Ovary (tissue), 9 donors: Measurements from ENCODE around the gene GSN. TPM values are rescaled to one million over a fixed set of nuclear protein-coding genes. Genes with fewer than 3 reads are reported as not detected.

Experiments used
- DNase-seq, 5 donors: peaks; one replicate each; pipeline ENCODE4 v3.0.0-alpha.2; 2019 to 2020
- H3K27ac ChIP-seq, 2 donors: fragments of 200-600 bp; one replicate each; pipeline versions ENCODE4 v1.5.1 to v1.8.0; 2019 to 2022
- H3K27me3 ChIP-seq: fragments of 200-600 bp; one replicate; pipeline ENCODE4 v1.8.0; 2022
- H3K36me3 ChIP-seq: fragments of 200-600 bp; sonication (generic); one replicate; pipeline ENCODE4 v1.5.1; 2019
- H3K4me1 ChIP-seq: one replicate; pipeline ENCODE4 v1.8.1; 2013; ENCODE audit warnings: mild to moderate bottlenecking, moderate library complexity; ENCODE audit not compliant: insufficient read depth
- H3K4me3 ChIP-seq: fragments of 200-600 bp; sonication (generic); one replicate; pipeline ENCODE4 v1.5.1; 2017
- H3K9me3 ChIP-seq, 2 donors: fragments of 200-600 bp in 1 of 2; sonication (generic) in 1 of 2; one replicate each; pipeline versions ENCODE4 v1.5.1 to v1.8.1; 2013 to 2019; ENCODE audit warnings: mild to moderate bottlenecking in 1 of 2, moderate library complexity in 1 of 2
- EP300 ChIP-seq: sonication (generic); formaldehyde crosslinking; IDR thresholded peaks from one replicate; pipeline ENCODE4 v1.6.1; 2017; ENCODE audit warnings: antibody characterized with exemption
- POLR2A ChIP-seq: fragments of 450-650 bp; IDR thresholded peaks from one replicate; pipeline ENCODE4 v1.6.1; 2017; ENCODE audit warnings: antibody characterized with exemption, mild to moderate bottlenecking, moderate library complexity
- whole genome bisulfite sequencing, 3 donors: extraction: QIAGEN DNeasy Blood & Tissue Kit in 1 of 3; methylation state at CpG; one replicate each; pipeline versions ENCODE4 v1.1.5 to v1.1.7; 2013 to 2017; 5-methylcytosine and 5-hydroxymethylcytosine counted together
- intact Hi-C, 4 donors: fragments of 100-400 bp; cut with DNase I; formaldehyde crosslinking; loops; one replicate each; pipeline versions ENCODE4 v1.11.0 to v1.15.1; 2022 to 2023
- polyA plus RNA-seq, 2 donors: library from polyadenylated mRNA; stranded (reverse); fragments of 200-250 nt in 1 of 2; fragments of 350-450 nt in 1 of 2; fragmentation: Illumina TruSeq in 1 of 2; extraction: RNeasy Lipid Tissue Mini Kit (QIAGEN cat#74804) in 1 of 2; gene quantifications; one replicate each; pipeline ENCODE4 v1.2.3, GENCODE V29; 2013 to 2014
- total RNA-seq, 7 donors: library from RNA; depleted of rRNA in 2 of 7; stranded (reverse); fragments of >200 nt in 2 of 7; fragmentation: NEBNext Ultra II Directional in 3 of 7; extraction: Animal tissue kit (Norgen Biotek cat#: 25700) in 3 of 7; gene quantifications; one replicate each; pipeline versions ENCODE4 v1.1.0 to v1.2.4, GENCODE V29; 2016 to 2023
- TF ChIP-seq, protein P1 (sequence below), 3 donors: fragments of 450-650 bp in 2 of 3; fragments of 200-600 bp in 1 of 3; IDR thresholded peaks; one replicate each; pipeline versions ENCODE4 v1.5.1 to v1.8.0; 2016 to 2022; ENCODE audit warnings: antibody characterized with exemption in 3 of 3, mild to moderate bottlenecking in 1 of 3
- donor health status: DM: no; HTN: no; CAD: no; lungs with moderate emphysema.
- donor health status: DM: no; HTN: no; CAD: no.
- donor health status: Bipolar disorder and iron deficiency.
- donor health status: DM: yes; HTN: yes; CAD: no.
- donor health status: DM: no; HTN: no; CAD: no.
- donor health status: DM: yes; HTN: yes; CAD: no.

Gene GSN
- total and polyA plus RNA-seq, 9 donors = 188 to 706 (median 370) TPM

DNA sequence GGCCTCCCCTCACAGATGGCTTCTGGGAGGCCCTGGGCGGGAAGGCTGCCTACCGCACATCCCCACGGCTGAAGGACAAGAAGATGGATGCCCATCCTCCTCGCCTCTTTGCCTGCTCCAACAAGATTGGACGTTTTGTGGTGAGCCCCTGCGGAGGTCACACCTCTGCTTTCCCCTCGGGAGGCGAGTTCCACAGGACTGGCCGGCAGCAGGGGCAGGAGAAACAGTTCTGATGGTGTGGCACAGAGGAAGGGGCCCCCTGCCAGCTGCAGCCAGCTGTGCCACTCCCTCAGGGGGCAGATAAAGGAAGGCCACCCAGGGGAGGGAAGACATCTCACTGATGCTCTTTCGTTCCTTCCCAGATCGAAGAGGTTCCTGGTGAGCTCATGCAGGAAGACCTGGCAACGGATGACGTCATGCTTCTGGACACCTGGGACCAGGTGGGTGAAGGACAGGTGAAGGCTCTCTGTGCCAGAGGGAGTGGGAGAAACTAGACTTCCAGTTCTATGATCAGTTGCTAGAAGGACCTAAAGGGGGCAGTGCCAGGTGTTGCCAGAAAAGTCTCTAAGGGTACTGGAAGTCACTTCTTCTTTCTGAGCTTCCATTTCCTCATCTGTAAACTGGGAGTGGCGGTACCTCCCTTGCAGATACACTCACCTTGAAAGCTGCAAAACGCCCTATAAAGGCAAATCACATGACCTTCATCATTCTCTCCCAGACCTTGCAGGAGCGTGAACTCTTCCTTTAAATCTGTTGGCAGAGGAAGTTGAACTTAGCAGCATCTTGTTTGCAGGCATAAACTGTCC lies 61.1 kb downstream of the GSN start:
- intact Hi-C loops = loop anchor here in 1 of 4 donors (10.0 kb wide), 2 partner anchors 46 to 114 kb away; partner anchors contain the start of gene STOM
- peaks cover 12% of the 10 kb centered on the region for H3K4me1 ChIP-seq
- 71 to 80% (median 74%) methylated on average over 16 of the region's 16 CpGs for WGBS, 3 donors

DNA sequence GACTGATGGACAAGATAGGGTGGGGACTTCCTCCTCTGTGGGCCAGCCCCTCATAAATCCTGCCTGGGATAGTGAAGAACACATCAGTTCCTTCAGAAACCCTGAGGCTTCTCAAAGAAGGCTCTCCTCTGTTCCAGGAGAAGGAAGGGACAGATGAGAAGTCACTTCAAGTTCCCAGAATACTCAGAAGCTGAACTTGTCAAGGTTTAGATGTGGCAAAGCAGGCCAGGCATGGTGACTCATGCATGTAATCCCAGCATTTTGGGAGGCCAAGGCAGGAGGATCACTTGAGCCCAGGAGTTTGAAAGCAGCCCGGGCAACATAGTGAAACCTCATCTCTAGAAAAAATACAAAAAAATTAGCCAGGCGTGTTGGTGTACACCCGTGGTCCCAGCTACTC lies 63.6 kb downstream of the GSN start:
- Histone ChIP-seq H3K27me3 (no peaks in the 10 kb centered on the region), H3K9me3 (no peaks in the 10 kb centered on the region), H3K36me3 (no peaks in the 10 kb centered on the region), H3K4me3 (no peak overlapping the region), H3K27ac (peak overlapping the region in 1 of 2 donors; percentile 2), H3K4me1 (peaks cover 6% of the 10 kb centered on the region)
- WGBS, 3 donors = 79 to 83% (median 80%) methylated on average over 3 of the region's 3 CpGs
- no peak for DNase-seq
- intact Hi-C loops = no loop called here
- TF ChIP-seq POLR2A = no peak

More for the DNA sequence above, 61.1 kb downstream of the GSN start:
- Histone ChIP-seq H3K27me3 (no peaks in the 10 kb centered on the region), H3K27ac (no peak overlapping the region), H3K4me3 (no peak overlapping the region), H3K9me3 (no peaks in the 10 kb centered on the region), H3K36me3 (no peaks in the 10 kb centered on the region)
- DNase-seq = no peak
- TF ChIP-seq EP300 (no peak), POLR2A (no peak)
- TF ChIP-seq, protein P1, sequence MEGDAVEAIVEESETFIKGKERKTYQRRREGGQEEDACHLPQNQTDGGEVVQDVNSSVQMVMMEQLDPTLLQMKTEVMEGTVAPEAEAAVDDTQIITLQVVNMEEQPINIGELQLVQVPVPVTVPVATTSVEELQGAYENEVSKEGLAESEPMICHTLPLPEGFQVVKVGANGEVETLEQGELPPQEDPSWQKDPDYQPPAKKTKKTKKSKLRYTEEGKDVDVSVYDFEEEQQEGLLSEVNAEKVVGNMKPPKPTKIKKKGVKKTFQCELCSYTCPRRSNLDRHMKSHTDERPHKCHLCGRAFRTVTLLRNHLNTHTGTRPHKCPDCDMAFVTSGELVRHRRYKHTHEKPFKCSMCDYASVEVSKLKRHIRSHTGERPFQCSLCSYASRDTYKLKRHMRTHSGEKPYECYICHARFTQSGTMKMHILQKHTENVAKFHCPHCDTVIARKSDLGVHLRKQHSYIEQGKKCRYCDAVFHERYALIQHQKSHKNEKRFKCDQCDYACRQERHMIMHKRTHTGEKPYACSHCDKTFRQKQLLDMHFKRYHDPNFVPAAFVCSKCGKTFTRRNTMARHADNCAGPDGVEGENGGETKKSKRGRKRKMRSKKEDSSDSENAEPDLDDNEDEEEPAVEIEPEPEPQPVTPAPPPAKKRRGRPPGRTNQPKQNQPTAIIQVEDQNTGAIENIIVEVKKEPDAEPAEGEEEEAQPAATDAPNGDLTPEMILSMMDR (IDR thresholded peaks at IDR 0.05) = no peak

DNA sequence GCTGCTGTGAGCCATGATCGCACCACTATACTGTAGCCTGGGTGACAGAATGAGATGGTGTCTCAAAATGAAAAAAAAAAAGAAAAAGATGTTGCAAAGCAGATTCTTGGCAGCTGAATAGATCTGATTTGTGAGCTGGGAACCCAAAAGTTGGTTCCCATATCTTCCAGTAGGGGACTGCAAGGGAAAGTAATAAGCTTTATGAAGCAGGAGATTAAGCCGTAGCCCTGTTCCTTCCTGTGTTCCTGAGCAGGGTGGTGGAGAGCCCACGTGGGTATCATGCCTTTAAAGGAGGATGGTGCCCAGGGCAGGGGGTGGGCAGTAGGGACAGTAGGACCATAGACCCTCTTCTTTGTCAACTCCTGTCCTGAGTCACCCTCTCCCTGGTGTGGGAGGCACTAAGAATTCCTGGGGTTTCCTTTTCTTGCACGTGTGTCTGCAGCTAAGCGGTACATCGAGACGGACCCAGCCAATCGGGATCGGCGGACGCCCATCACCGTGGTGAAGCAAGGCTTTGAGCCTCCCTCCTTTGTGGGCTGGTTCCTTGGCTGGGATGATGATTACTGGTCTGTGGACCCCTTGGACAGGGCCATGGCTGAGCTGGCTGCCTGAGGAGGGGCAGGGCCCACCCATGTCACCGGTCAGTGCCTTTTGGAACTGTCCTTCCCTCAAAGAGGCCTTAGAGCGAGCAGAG lies 64.2 kb downstream of the GSN start:
- no peaks in the 10 kb centered on the region for H3K36me3 ChIP-seq

GRCh38 chr9:121333950-121334773 lies 66.2 kb downstream of the GSN start:
- Histone ChIP-seq H3K4me1 (peaks cover 12% of the 10 kb centered on the region), H3K27me3 (no peaks in the 10 kb centered on the region), H3K36me3 (no peaks in the 10 kb centered on the region), H3K4me3 (no peak overlapping the region), H3K27ac (no peak overlapping the region), H3K9me3 (no peaks in the 10 kb centered on the region)
- TF ChIP-seq POLR2A = no peak
- TF ChIP-seq EP300 = no peak
- TF ChIP-seq, protein P1 (IDR thresholded peaks at IDR 0.05) = no peak
- intact Hi-C loops = no loop called here
- DNase-seq = no peak
- WGBS, 3 donors = 43 to 54% (median 49%) methylated on average over 8 of the region's 8 CpGs

More for the DNA sequence above, 64.2 kb downstream of the GSN start:
- no peaks in the 10 kb centered on the region for H3K9me3 ChIP-seq
- 62 to 79% (median 65%) methylated on average over 14 of the region's 14 CpGs for WGBS, 3 donors
- intact Hi-C loops = no loop called here
- no peaks in the 10 kb centered on the region for H3K27me3 ChIP-seq
- DNase-seq = no peak
- H3K27ac ChIP-seq = peak overlapping the region in 1 of 2 donors; percentile 2
- H3K4me1 ChIP-seq = peaks cover 6% of the 10 kb centered on the region
- H3K4me3 ChIP-seq = no peak overlapping the region
- TF ChIP-seq EP300 = no peak
- TF ChIP-seq, protein P1 (IDR thresholded peaks at IDR 0.05) = peak in 1 of 3 donors; percentile 49
